GM12864 (cell line): ENCODE results near the gene FBXL7.

Experiments
- DNase-seq: peaks from one replicate; pipeline ENCODE4 v3.0.0-alpha.2; 2011; ENCODE audit warnings: low read depth
- H3K4me3 ChIP-seq: 2 replicates; pipeline ENCODE4 v1.5.1; 2011; ENCODE audit warnings: mild to moderate bottlenecking, low read depth, low read length, control low read depth
- CTCF ChIP-seq: IDR thresholded peaks from 2 replicates; pipeline ENCODE4 v1.5.1; 2011; ENCODE audit warnings: low read depth, mild to moderate bottlenecking, moderate library complexity, low read length, control low read depth, inconsistent platforms; ENCODE audit errors: missing control alignments

FBXL7 gene

DNA sequence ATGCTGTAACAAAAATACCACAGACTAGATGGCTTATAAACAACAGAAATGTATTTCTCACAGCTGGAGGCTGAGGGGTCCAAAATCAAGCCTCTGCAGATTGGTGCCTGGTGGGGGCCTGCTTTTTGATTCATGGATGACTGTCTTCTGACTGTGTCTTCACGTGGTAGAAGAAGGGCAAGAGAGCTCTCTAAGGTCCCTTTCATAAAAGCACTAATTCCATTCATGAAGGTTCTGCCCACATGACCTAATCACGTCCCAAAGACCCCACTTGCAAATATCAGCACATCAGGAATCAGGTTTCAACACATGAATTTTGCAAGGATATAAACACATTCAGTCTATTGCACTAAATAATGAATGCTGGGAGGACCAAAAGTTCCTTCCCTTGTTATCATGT lies 401.2 kb downstream of the FBXL7 start:
- no peak for TF ChIP-seq CTCF
- H3K4me3 ChIP-seq: no peak overlapping the region

GRCh38 chr5:15902066-15902465 lies 402.1 kb downstream of the FBXL7 start:
- no peak for TF ChIP-seq CTCF
- H3K4me3 ChIP-seq: no peak overlapping the region
- no peak for DNase-seq

More for the DNA sequence above, 401.2 kb downstream of the FBXL7 start:
- no peak for DNase-seq

GRCh38 chr5:15904899-15905830 lies 405.2 kb downstream of the FBXL7 start:
- DNase-seq: no peak
- H3K4me3 ChIP-seq: no peak overlapping the region
- no peak for TF ChIP-seq CTCF

- no peak for TF ChIP-seq CTCF
- DNase-seq: no peak
- H3K4me3 ChIP-seq: no peak overlapping the region
Observed at GRCh38 chr5:15914638-15915037, 414.7 kb downstream of the FBXL7 start.

GRCh38 chr5:15926586-15926985 lies 426.6 kb downstream of the FBXL7 start:
- no peak overlapping the region for H3K4me3 ChIP-seq
- no peak for TF ChIP-seq CTCF
- no peak for DNase-seq

DNA sequence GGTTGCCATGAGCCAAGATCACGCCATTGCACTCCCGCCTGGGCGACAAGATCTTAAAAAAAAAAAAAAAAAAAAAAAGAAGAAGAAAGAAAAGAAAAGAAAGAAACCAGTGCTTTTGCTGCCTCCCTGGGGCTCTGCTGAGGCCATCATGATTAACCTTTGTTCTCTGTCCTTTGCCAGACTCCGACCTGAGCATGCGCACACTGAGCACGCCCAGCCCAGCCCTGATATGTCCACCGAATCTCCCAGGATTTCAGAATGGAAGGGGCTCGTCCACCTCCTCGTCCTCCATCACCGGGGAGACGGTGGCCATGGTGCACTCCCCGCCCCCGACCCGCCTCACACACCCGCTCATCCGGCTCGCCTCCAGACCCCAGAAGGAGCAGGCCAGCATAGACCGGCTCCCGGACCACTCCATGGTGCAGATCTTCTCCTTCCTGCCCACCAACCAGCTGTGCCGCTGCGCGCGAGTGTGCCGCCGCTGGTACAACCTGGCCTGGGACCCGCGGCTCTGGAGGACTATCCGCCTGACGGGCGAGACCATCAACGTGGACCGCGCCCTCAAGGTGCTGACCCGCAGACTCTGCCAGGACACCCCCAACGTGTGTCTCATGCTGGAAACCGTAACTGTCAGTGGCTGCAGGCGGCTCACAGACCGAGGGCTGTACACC lies 427.9 kb downstream of the FBXL7 start:
- TF ChIP-seq CTCF: no peak
- H3K4me3 ChIP-seq: no peak overlapping the region
- DNase-seq: no peak
